ENCODE data around the gene PLA2G2C.

The PLA2G2C gene

GRCh38 chr1:20202166-20202565, 15.8 kb upstream of the PLA2G2C start:
- DNase-seq = no peak

GRCh38 chr1:20200966-20201365, 14.6 kb upstream of the PLA2G2C start:
- no peak for DNase-seq

DNA sequence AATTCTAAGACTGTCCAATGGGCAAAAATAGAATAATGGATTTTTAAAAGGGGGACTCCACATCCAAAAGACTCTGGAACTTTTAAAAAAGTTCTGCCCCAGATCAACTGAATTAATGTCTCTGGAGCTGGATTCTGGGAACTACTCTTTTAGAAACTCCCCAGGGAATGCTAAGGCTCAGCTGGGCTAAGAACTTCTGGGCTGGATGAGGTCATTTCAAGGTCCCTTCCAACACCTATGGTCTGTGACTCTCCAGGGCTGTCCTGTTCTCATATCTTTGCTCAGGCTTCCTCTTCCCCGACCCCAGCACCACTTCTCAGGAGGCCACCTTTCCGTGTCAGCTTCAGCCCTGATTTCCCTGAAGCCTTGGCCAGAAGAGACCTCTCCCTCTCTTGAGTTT, 13.5 kb upstream of the PLA2G2C start:
- DNase-seq = no peak

- no peak for DNase-seq
Measured at GRCh38 chr1:20199403-20199802, 13.1 kb upstream of the PLA2G2C start.

GRCh38 chr1:20198918-20199317, 12.6 kb upstream of the PLA2G2C start:
- DNase-seq = no peak

- DNase-seq = no peak
Measured at GRCh38 chr1:20198296-20198695, 12.0 kb upstream of the PLA2G2C start.

DNA sequence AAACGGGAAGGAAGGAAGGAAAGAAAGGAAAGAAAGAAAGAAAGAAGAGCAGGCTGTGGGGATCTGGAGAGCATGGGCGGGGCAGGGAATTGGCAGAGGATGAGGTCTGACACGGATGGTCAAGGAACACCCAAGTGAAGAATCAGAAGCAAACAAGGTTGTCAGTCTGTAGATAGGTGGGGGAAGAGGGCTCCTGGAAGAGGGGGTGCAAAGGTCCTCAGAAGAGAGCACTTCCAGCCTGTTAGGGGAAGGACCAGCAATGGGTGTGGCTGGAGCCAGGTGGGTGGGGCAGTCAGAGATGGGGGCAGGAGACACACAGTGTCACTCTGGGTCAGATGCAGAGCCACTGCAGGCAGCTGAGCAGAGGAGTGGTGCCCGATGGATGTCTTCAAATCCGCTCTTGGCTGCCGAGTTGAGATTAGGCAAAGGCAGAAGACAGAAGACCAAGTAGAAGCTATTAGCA, 11.0 kb upstream of the PLA2G2C start:
- DNase-seq = no peak

- DNase-seq = no peak
Measured at GRCh38 chr1:20195462-20195780, 9.1 kb upstream of the PLA2G2C start.

DNA sequence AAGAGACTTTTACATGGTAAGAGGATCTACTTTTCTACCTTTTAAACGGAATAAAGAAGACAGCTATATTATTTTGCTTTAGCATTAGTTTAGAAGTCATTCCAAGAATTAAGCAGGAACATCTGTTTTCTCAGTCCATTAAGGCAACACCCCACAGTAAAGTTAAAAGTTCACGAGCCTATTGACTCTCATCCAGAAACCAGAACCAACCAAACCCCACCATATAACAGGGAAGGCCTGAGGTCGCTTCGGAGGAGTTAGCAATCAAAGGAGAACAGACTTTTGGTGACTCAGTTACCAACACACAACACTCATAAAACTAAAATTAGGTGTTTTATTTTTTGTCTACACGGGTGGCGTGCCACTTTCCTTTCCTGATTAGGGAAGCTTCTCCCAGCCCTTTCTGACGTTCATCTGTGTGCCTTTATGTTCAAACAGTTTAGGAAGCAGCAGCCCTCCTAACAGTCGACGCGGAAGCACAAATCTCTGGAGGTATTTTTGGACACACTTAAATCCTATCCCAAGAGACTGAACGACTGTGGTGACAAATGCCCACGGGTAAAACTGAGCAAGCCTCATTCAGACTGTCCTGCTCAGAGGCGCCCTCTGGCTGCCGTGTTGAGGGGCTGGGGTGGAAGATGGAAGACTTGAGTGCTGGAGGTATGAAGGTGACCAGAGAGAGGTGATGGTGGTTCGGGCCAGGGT, 8.6 kb upstream of the PLA2G2C start:
- peak; percentile 13 for DNase-seq

GRCh38 chr1:20194224-20194623, 7.9 kb upstream of the PLA2G2C start:
- no peak for DNase-seq

DNA sequence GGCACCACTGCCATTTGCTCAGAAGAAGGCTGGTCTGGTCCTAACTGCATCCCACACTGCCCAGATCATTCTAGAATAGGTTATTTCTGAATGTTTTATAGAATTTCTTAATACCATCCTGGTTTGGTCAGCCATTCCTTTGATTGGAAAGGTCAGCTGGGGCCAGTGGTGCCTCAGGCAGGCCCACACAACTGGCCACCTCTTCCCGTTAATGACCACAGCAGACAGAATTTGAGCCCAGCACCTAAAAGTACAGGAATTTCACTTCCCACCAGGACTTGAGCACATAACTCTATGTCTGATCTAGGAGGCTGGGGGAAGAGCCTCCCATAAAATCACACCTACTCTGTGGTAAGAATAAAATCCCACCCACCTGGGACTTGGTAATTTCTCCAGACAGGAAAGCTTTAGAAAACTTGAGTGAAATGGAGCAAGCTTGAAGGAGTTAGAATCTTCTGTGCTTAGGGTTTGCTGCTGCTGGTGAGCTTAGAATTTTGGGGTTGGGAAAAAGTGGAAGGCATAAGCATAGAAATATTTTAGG, 6.6 kb upstream of the PLA2G2C start:
- no peak for DNase-seq

DNA sequence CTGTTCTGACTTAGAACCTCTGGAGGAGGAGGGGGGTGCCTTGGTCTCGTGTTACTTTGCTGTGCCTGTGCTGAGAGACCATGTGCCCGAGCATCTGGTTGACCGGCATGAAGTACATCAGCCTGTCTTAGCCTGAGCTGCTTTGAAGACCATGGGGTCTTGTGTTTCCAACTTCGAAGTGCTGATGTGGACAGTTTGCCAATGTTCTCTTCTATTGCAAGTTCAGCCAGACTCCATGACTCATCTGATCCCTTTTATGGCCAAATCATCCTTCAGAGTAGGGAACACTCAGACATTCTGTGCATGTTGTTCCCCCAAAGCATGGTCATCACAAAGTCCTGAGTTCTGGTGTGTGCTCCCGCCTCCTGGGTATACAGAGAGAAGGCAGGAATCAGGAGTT, 6.0 kb upstream of the PLA2G2C start:
- no peak for DNase-seq

DNA sequence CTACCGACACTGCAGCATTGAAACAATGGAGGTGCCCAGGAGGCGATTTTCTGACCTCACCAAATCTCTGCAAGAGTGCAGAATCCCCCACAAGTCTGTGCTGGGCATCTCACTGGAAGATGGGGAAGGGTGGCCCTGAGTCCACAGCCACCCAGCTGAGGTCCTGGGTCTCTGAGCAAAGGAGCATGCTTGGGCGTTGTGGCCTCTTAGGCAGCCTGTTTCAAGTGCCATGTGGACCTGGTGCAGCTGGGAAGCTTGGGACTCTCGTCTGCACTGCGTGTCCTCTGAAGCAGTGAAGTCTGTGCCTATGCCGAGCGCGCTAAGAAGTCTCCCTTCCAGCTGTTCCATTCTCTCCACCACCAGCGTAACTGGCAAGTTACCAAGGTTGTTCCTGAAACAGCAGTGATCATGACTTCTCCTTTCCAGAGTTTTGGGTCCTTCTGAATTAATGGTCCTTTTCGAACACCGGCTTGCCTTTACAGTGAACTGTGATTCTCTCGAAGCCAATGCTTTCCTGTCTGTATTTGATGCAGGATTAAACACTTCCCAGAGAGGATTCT, 5.0 kb upstream of the PLA2G2C start:
- no peak for DNase-seq

GRCh38 chr1:20190256-20191160, 4.2 kb upstream of the PLA2G2C start:
- DNase-seq = no peak

- DNase-seq = no peak
Measured at GRCh38 chr1:20189664-20190063, 3.3 kb upstream of the PLA2G2C start.

- DNase-seq = no peak
Measured at GRCh38 chr1:20188455-20188817, 2.1 kb upstream of the PLA2G2C start.

- no peak for DNase-seq
Measured at GRCh38 chr1:20187813-20188454, 1.6 kb upstream of the PLA2G2C start.

- no peak for DNase-seq
Measured at GRCh38 chr1:20187103-20187812, 940 bp upstream of the PLA2G2C start.

DNA sequence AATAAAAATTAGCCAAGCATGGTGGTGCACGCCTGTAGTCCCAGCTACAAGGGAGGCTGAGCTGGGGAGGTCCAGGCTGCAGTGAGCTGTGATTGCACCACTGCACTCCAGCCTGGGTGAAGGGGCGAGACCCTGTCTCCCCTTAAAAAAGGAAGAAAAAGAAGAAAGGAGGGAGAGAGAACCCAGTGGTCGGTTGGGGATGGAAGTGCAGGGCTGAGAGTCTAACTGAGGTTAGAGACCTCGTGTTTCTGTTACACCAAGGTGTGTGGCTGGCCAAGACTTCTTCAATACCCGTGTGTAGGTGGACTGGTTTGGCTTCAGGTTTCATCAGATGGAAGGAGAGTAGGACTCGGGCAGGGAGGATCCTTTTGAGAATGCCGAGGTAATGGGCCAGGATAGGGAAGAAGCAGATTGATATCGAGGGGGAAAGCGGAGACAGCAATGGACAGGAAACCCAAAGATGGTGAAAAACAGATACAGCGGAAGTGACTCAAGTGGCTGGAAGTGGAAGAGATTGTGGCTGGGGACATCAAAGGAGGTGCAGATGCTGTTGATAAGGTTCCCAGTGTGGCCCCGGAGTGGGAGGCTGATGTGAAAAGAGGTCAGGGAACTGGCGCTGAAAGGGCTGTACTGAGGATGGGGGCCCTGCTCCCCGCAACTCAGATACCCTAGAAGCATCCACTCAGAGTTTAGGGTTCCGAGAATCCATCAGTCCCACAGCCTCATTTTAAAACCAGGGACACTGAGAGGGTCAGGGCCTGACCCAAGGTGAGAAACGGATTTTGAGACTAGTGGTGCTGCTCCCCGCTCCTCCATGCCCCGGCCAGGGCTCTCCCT, 1.1 kb downstream of the PLA2G2C start:
- DNase-seq = no peak

DNA sequence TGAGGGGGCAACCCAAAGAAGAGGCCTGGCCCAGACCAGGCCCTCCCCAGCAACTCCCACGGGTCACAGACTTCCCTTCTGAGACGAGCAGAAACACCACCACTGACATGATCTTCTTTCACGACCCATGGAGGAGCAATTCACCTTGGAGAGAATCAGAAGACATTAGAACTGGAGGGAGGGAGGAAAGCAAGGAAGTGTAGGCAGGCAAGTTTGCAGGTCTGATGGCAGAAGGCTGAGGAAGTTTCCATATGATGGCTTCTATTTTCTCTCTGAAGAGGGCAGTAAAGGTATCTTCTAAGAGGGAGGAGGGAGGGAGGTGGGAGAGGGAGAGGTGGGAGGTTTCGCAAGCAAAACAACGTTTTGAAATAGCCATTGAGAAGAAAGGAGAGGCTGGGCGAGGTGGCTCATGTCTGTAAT, 1.8 kb downstream of the PLA2G2C start:
- DNase-seq = no peak

GRCh38 chr1:20183616-20184271, 2.6 kb downstream of the PLA2G2C start:
- DNase-seq = no peak
